ENCODE data around the gene TBC1D22A. TPM values are rescaled to one million over a fixed set of nuclear protein-coding genes. Genes with fewer than 3 reads are reported as not detected.

TBC1D22A gene
- total and polyA plus RNA-seq, 4 experiments from 2014 or later: 20.6 to 49.2 (median 36.7) TPM

- no peak for DNase-seq
- Histone ChIP-seq H3K27me3 (ENCODE audit: insufficient read depth, low read length) (no peaks in the 10 kb centered on the region), H3K4me1 (ENCODE audit: insufficient read depth, low read length) (no peaks in the 10 kb centered on the region), H3K4me3 (ENCODE audit: low read length in 2 of 2) (no peak overlapping the region), H3K36me3 (ENCODE audit: insufficient read depth, low read length) (no peaks in the 10 kb centered on the region), H3K27ac (ENCODE audit: low read depth, low read length) (no peak overlapping the region), H3K9me3 (ENCODE audit: control insufficient read depth in 1 of 2, low read length in 2 of 2) (peaks cover 0 to 17% of the 10 kb centered on the region in 2 donors)
- Mint-ChIP-seq H3K27me3 (no peaks in the 10 kb centered on the region), H3K9me3 (peaks cover 0 to 25% (median 14%) of the 10 kb centered on the region in 8 donors), H3K4me1 (peaks cover 5 to 13% (median 9%) of the 10 kb centered on the region in 4 donors), H3K27ac (no peak overlapping the region), H3K36me3 (peaks cover 23 to 35% of the 10 kb centered on the region in 2 donors), H3K4me3 (no peak overlapping the region)
- ChIA-PET CTCF (ENCODE audit: partially characterized antibody) (interaction anchor here (1.0 kb wide), 1 partner anchor 9 kb away, joined by 3 read pairs; no protein-coding TSS in a partner anchor), POLR2A (ENCODE audit: partially characterized antibody) (interaction anchor here (1.2 kb wide), 1 partner anchor 73 kb away, joined by 4 read pairs; the partner anchor contains the start of gene TBC1D22A)
- intact Hi-C loops (cut with micrococcal nuclease): no loop called here
Observed at GRCh38 chr22:46835693-46836092, 73.2 kb downstream of the TBC1D22A start.

GRCh38 chr22:46841522-46841921 is 79.1 kb downstream of the TBC1D22A start:
- H3K36me3 ChIP-seq (ENCODE audit: insufficient read depth, low read length): no peaks in the 10 kb centered on the region
- Mint-ChIP-seq H3K4me3 (peak overlapping the region in 1 of 8 donors; percentile 24), H3K4me1 (peaks cover 27 to 56% (median 36%) of the 10 kb centered on the region in 4 donors), H3K27me3 (no peaks in the 10 kb centered on the region), H3K27ac (peak overlapping the region in 1 of 7 donors; percentile 13), H3K9me3 (peaks cover 0 to under 1% (median 0%) of the 10 kb centered on the region in 8 donors), H3K36me3 (peaks cover 7 to 21% of the 10 kb centered on the region in 2 donors)
- intact Hi-C loops (cut with micrococcal nuclease): no loop called here
- ChIA-PET CTCF (ENCODE audit: partially characterized antibody) (no interaction called here), POLR2A (ENCODE audit: partially characterized antibody) (no interaction called here)
- no peak overlapping the region for H3K27ac ChIP-seq (ENCODE audit: low read depth, low read length)
- no peaks in the 10 kb centered on the region for H3K9me3 ChIP-seq (ENCODE audit: control insufficient read depth in 1 of 2, low read length in 2 of 2)
- H3K4me1 ChIP-seq (ENCODE audit: insufficient read depth, low read length): no peaks in the 10 kb centered on the region
- no peak overlapping the region for H3K4me3 ChIP-seq (ENCODE audit: low read length in 2 of 2)
- DNase-seq: no peak
- no peaks in the 10 kb centered on the region for H3K27me3 ChIP-seq (ENCODE audit: insufficient read depth, low read length)

GRCh38 chr22:46842606-46843005 is 80.2 kb downstream of the TBC1D22A start:
- peak overlapping the region in 1 of 7 donors; percentile 7 for H3K27ac Mint-ChIP-seq

GRCh38 chr22:46843821-46844255 is 81.4 kb downstream of the TBC1D22A start:
- H3K27me3 ChIP-seq (ENCODE audit: insufficient read depth, low read length): no peaks in the 10 kb centered on the region
- no peak overlapping the region for H3K27ac ChIP-seq (ENCODE audit: low read depth, low read length)
- no peaks in the 10 kb centered on the region for H3K9me3 Mint-ChIP-seq
- DNase-seq: no peak
- H3K4me1 ChIP-seq (ENCODE audit: insufficient read depth, low read length): no peaks in the 10 kb centered on the region
- no peaks in the 10 kb centered on the region for H3K27me3 Mint-ChIP-seq
- no peak overlapping the region for H3K4me3 Mint-ChIP-seq
- POLR2A ChIA-PET (ENCODE audit: partially characterized antibody): no interaction called here
- H3K27ac Mint-ChIP-seq: no peak overlapping the region
- CTCF ChIA-PET (ENCODE audit: partially characterized antibody): no interaction called here
- peaks cover 12 to 41% of the 10 kb centered on the region in 2 donors for H3K36me3 Mint-ChIP-seq
- intact Hi-C loops (cut with micrococcal nuclease): no loop called here
- no peak overlapping the region for H3K4me3 ChIP-seq (ENCODE audit: low read length in 2 of 2)
- no peaks in the 10 kb centered on the region for H3K9me3 ChIP-seq (ENCODE audit: control insufficient read depth in 1 of 2, low read length in 2 of 2)
- no peaks in the 10 kb centered on the region for H3K36me3 ChIP-seq (ENCODE audit: insufficient read depth, low read length)
- H3K4me1 Mint-ChIP-seq: peaks cover 29 to 63% (median 36%) of the 10 kb centered on the region in 4 donors

More at GRCh38 chr22:46842606-46843005, 80.2 kb downstream of the TBC1D22A start:
- H3K4me1 Mint-ChIP-seq: peaks cover 27 to 62% (median 38%) of the 10 kb centered on the region in 4 donors
- H3K9me3 ChIP-seq (ENCODE audit: control insufficient read depth in 1 of 2, low read length in 2 of 2): no peaks in the 10 kb centered on the region
- DNase-seq: no peak
- H3K9me3 Mint-ChIP-seq: no peaks in the 10 kb centered on the region
- H3K4me1 ChIP-seq (ENCODE audit: insufficient read depth, low read length): no peaks in the 10 kb centered on the region
- no peak overlapping the region for H3K4me3 ChIP-seq (ENCODE audit: low read length in 2 of 2)
- no peaks in the 10 kb centered on the region for H3K36me3 ChIP-seq (ENCODE audit: insufficient read depth, low read length)
- H3K27me3 ChIP-seq (ENCODE audit: insufficient read depth, low read length): no peaks in the 10 kb centered on the region
- peaks cover 10 to 30% of the 10 kb centered on the region in 2 donors for H3K36me3 Mint-ChIP-seq
- ChIA-PET POLR2A (ENCODE audit: partially characterized antibody) (interaction anchor here (0.7 to 1.1 kb wide), 2 partner anchors 10 to 80 kb away, joined by 3 read pairs; partner anchors contain the start of gene TBC1D22A), CTCF (ENCODE audit: partially characterized antibody) (no interaction called here)
- no peak overlapping the region for H3K27ac ChIP-seq (ENCODE audit: low read depth, low read length)
- intact Hi-C loops (cut with micrococcal nuclease): no loop called here
- H3K27me3 Mint-ChIP-seq: no peaks in the 10 kb centered on the region
- no peak overlapping the region for H3K4me3 Mint-ChIP-seq

GRCh38 chr22:46844606-46845210 is 82.3 kb downstream of the TBC1D22A start:
- Mint-ChIP-seq H3K9me3 (no peaks in the 10 kb centered on the region), H3K27me3 (no peaks in the 10 kb centered on the region), H3K4me1 (peaks cover 34 to 62% (median 37%) of the 10 kb centered on the region in 4 donors), H3K36me3 (peaks cover 19 to 43% of the 10 kb centered on the region in 2 donors), H3K4me3 (no peak overlapping the region), H3K27ac (peak overlapping the region in 4 of 7 donors; percentile 32 to 81 (median 79))
- Histone ChIP-seq H3K4me3 (ENCODE audit: low read length in 2 of 2) (no peak overlapping the region), H3K9me3 (ENCODE audit: control insufficient read depth in 1 of 2, low read length in 2 of 2) (no peaks in the 10 kb centered on the region), H3K36me3 (ENCODE audit: insufficient read depth, low read length) (no peaks in the 10 kb centered on the region), H3K27me3 (ENCODE audit: insufficient read depth, low read length) (no peaks in the 10 kb centered on the region), H3K27ac (ENCODE audit: low read depth, low read length) (no peak overlapping the region), H3K4me1 (ENCODE audit: insufficient read depth, low read length) (no peaks in the 10 kb centered on the region)
- intact Hi-C loops (cut with micrococcal nuclease): no loop called here
- CTCF ChIA-PET (ENCODE audit: partially characterized antibody): interaction anchor here (1.1 to 1.6 kb wide), 4 partner anchors 12 to 369 kb away, joined by 3 to 5 read pairs (median 3); no protein-coding TSS in a partner anchor
- POLR2A ChIA-PET (ENCODE audit: partially characterized antibody): no interaction called here
- DNase-seq: no peak

- H3K27me3 ChIP-seq (ENCODE audit: insufficient read depth, low read length): no peaks in the 10 kb centered on the region
- Mint-ChIP-seq H3K9me3 (no peaks in the 10 kb centered on the region), H3K27me3 (no peaks in the 10 kb centered on the region), H3K36me3 (peaks cover 27 to 52% of the 10 kb centered on the region in 2 donors), H3K27ac (peak overlapping the region in 2 of 7 donors; percentile 31 to 52), H3K4me1 (peaks cover 33 to 58% (median 39%) of the 10 kb centered on the region in 4 donors), H3K4me3 (no peak overlapping the region)
- H3K9me3 ChIP-seq (ENCODE audit: control insufficient read depth in 1 of 2, low read length in 2 of 2): no peaks in the 10 kb centered on the region
- CTCF ChIA-PET (ENCODE audit: partially characterized antibody): interaction anchor here (1.1 to 1.6 kb wide), 4 partner anchors 13 to 369 kb away, joined by 3 to 5 read pairs (median 3); no protein-coding TSS in a partner anchor
- peaks cover 3% of the 10 kb centered on the region for H3K36me3 ChIP-seq (ENCODE audit: insufficient read depth, low read length)
- no peak for DNase-seq
- H3K4me1 ChIP-seq (ENCODE audit: insufficient read depth, low read length): no peaks in the 10 kb centered on the region
- H3K27ac ChIP-seq (ENCODE audit: low read depth, low read length): no peak overlapping the region
- no peak overlapping the region for H3K4me3 ChIP-seq (ENCODE audit: low read length in 2 of 2)
- POLR2A ChIA-PET (ENCODE audit: partially characterized antibody): no interaction called here
- intact Hi-C loops (cut with micrococcal nuclease): no loop called here
Observed at GRCh38 chr22:46845296-46846149, 83.1 kb downstream of the TBC1D22A start.

Measured in CD4-positive, alpha-beta memory T cell (primary cell).